GM21576 (cell line): ENCODE data around the gene PRELID3B.

Experiments
- ATAC-seq: cut with Tn5 transposase; IDR thresholded peaks from one replicate; pipeline ENCODE4 v1.9.1; 2021; ENCODE audit warnings: mild to moderate bottlenecking, moderate library complexity; ENCODE audit not compliant: unreplicated experiment

The PRELID3B gene

GRCh38 chr20:59042151-59042795, at the start of gene PRELID3B:
Gene PRELID3B (minus strand): TSS chr20:59042786. CDS start chr20:59042730, 56 bp downstream.
- peak; percentile 31 for ATAC-seq

GRCh38 chr20:59087829-59088433, 45.3 kb upstream of the PRELID3B start:
- ATAC-seq = no peak

GRCh38 chr20:59086923-59087322, 44.3 kb upstream of the PRELID3B start:
- no peak for ATAC-seq

GRCh38 chr20:59084041-59084850, 41.7 kb upstream of the PRELID3B start:
- no peak for ATAC-seq

GRCh38 chr20:59082981-59083380, 40.4 kb upstream of the PRELID3B start:
- ATAC-seq = no peak

GRCh38 chr20:59082077-59082740, 39.6 kb upstream of the PRELID3B start:
- ATAC-seq = no peak

GRCh38 chr20:59081036-59081435, 38.5 kb upstream of the PRELID3B start:
- no peak for ATAC-seq

GRCh38 chr20:59078231-59078630, 35.6 kb upstream of the PRELID3B start:
- no peak for ATAC-seq

GRCh38 chr20:59077705-59078104, 35.1 kb upstream of the PRELID3B start:
- ATAC-seq = no peak

- no peak for ATAC-seq
Measured at GRCh38 chr20:59075934-59076508, 33.4 kb upstream of the PRELID3B start.

GRCh38 chr20:59074456-59074855, 31.9 kb upstream of the PRELID3B start:
- no peak for ATAC-seq

GRCh38 chr20:59073582-59073981, 31.0 kb upstream of the PRELID3B start:
- no peak for ATAC-seq

GRCh38 chr20:59071216-59071615, 28.6 kb upstream of the PRELID3B start:
- no peak for ATAC-seq

GRCh38 chr20:59069026-59069425, 26.4 kb upstream of the PRELID3B start:
- ATAC-seq = no peak

- no peak for ATAC-seq
Measured at GRCh38 chr20:59068534-59068933, 25.9 kb upstream of the PRELID3B start.

- ATAC-seq = no peak
Measured at GRCh38 chr20:59064214-59064722, 21.7 kb upstream of the PRELID3B start.

GRCh38 chr20:59063358-59064213, 21.0 kb upstream of the PRELID3B start:
- ATAC-seq = no peak

- no peak for ATAC-seq
Measured at GRCh38 chr20:59062081-59062480, 19.5 kb upstream of the PRELID3B start.

- ATAC-seq = no peak
Measured at GRCh38 chr20:59055302-59055701, 12.7 kb upstream of the PRELID3B start.

- no peak for ATAC-seq
Measured at GRCh38 chr20:59051666-59052185, 9.1 kb upstream of the PRELID3B start.
